CD14-positive monocyte (primary cell): ENCODE results near the gene GHRH. TPM values are rescaled to one million over a fixed set of nuclear protein-coding genes. Genes with fewer than 3 reads are reported as not detected.
A peak's percentile ranks its signal among the peaks of the same experiment; 100 is the strongest.

ENCODE experiments used
- DNase-seq, 3 donors: peaks; one replicate each; pipeline ENCODE4 v3.0.0-alpha.2; 2011 to 2022
- H2AFZ ChIP-seq: 2 replicates; pipeline ENCODE4 v1.6.0; 2012; ENCODE audit warnings: mild to moderate bottlenecking, low read depth, low read length, inconsistent platforms; ENCODE audit not compliant: insufficient read depth, poor library complexity, severe bottlenecking
- H3K27ac ChIP-seq, 2 donors: 1 replicate in 1 of 2; 2 replicates in 1 of 2; pipeline ENCODE4 v1.5.1; 2012 to 2013; ENCODE audit warnings: low read length in 2 of 2, control low read depth in 1 of 2, inconsistent platforms in 1 of 2, low read depth in 1 of 2, mild to moderate bottlenecking in 1 of 2
- H3K27me3 ChIP-seq, 2 donors: one replicate each; pipeline versions ENCODE4 v1.6.0 to v1.6.1; 2011 to 2013; ENCODE audit warnings: low read length in 2 of 2; ENCODE audit not compliant: control insufficient read depth in 2 of 2, insufficient read depth in 2 of 2
- H3K36me3 ChIP-seq, 2 donors: replicated peaks in 1 of 2; 1 replicate in 1 of 2; 2 replicates in 1 of 2; pipeline versions ENCODE4 v1.5.1 to v1.6.1; 2012 to 2013; ENCODE audit warnings: low read length in 2 of 2, control low read depth in 1 of 2, inconsistent platforms in 1 of 2, mild to moderate bottlenecking in 1 of 2; ENCODE audit not compliant: insufficient read depth in 2 of 2, control insufficient read depth in 1 of 2
- H3K4me1 ChIP-seq, 2 donors: 1 replicate in 1 of 2; 2 replicates in 1 of 2; pipeline versions ENCODE4 v1.5.1 to v1.6.1; 2012 to 2013; ENCODE audit warnings: low read length in 2 of 2, control low read depth in 1 of 2, inconsistent platforms in 1 of 2, mild to moderate bottlenecking in 1 of 2, moderate library complexity in 1 of 2; ENCODE audit not compliant: insufficient read depth in 2 of 2, control insufficient read depth in 1 of 2
- H3K4me2 ChIP-seq: replicated peaks from 2 replicates; pipeline ENCODE3; 2012; ENCODE audit warnings: low read length, moderate library complexity, mild to moderate bottlenecking; ENCODE audit not compliant: poor library complexity, severe bottlenecking; ENCODE audit errors: extremely low read depth
- H3K4me3 ChIP-seq, 3 experiments: fragments of 200-600 bp in 1 of 3; sonication (generic) in 1 of 3; replicated peaks in 1 of 3; 1 replicate in 2 of 3; 2 replicates in 1 of 3; pipeline ENCODE4 v1.5.1; 2011 to 2013; ENCODE audit warnings: low read length in 3 of 3, mild to moderate bottlenecking in 3 of 3, control low read depth in 2 of 3, low read depth in 2 of 3, inconsistent platforms in 1 of 3, moderate library complexity in 1 of 3
- H3K79me2 ChIP-seq: 2 replicates; pipeline ENCODE4 v1.6.0; 2012; ENCODE audit warnings: mild to moderate bottlenecking, control low read depth, inconsistent platforms, low read length, moderate library complexity; ENCODE audit not compliant: insufficient read depth
- H3K9ac ChIP-seq: 2 replicates; pipeline ENCODE4 v1.6.0; 2017; ENCODE audit warnings: low read length, mild to moderate bottlenecking; ENCODE audit not compliant: insufficient read depth, poor library complexity, severe bottlenecking
- H3K9me3 ChIP-seq, 2 donors: replicated peaks in 1 of 2; 1 replicate in 1 of 2; 2 replicates in 1 of 2; pipeline versions ENCODE4 v1.5.1 to v1.6.1; 2012 to 2013; ENCODE audit warnings: low read length in 2 of 2, control low read depth in 1 of 2; ENCODE audit not compliant: control insufficient read depth in 1 of 2, insufficient read depth in 1 of 2
- H4K20me1 ChIP-seq: 2 replicates; pipeline ENCODE4 v1.6.0; 2012; ENCODE audit warnings: mild to moderate bottlenecking, low read length, control low read depth, moderate library complexity; ENCODE audit not compliant: insufficient read depth
- H3K27ac Mint-ChIP-seq, 7 donors: one replicate each; pipeline ENCODE4 v1.8.0; 2020; ENCODE audit warnings: mild to moderate bottlenecking in 7 of 7, mixed read lengths in 7 of 7, moderate library complexity in 6 of 7, inconsistent platforms in 2 of 7
- H3K27me3 Mint-ChIP-seq, 3 donors: one replicate each; pipeline ENCODE4 v1.8.0; 2021 to 2022; ENCODE audit warnings: low read depth in 3 of 3, mild to moderate bottlenecking in 3 of 3, mixed read lengths in 3 of 3, moderate library complexity in 3 of 3, inconsistent platforms in 1 of 3
- H3K36me3 Mint-ChIP-seq, 2 donors: one replicate each; pipeline ENCODE4 v1.8.0; 2020; ENCODE audit warnings: mixed read lengths in 2 of 2, inconsistent platforms in 1 of 2, mild to moderate bottlenecking in 1 of 2
- H3K4me1 Mint-ChIP-seq: one replicate; pipeline ENCODE4 v1.8.0; 2020; ENCODE audit warnings: mild to moderate bottlenecking, mixed read lengths
- H3K4me3 Mint-ChIP-seq, 2 donors: one replicate each; pipeline ENCODE4 v1.8.0; 2020; ENCODE audit warnings: mild to moderate bottlenecking in 2 of 2, mixed read lengths in 2 of 2, moderate library complexity in 1 of 2
- H3K9me3 Mint-ChIP-seq, 7 donors: one replicate each; pipeline ENCODE4 v1.8.0; 2020 to 2022; ENCODE audit warnings: mixed read lengths in 7 of 7, mild to moderate bottlenecking in 6 of 7, moderate library complexity in 6 of 7, inconsistent platforms in 2 of 7
- WGBS: methylation state at CpG from one replicate; pipeline ENCODE4 v1.1.5; 2013; ENCODE audit warnings: missing lambda C conversion rate; ENCODE audit not compliant: insufficient coverage; 5-methylcytosine and 5-hydroxymethylcytosine counted together
- intact Hi-C, 2 donors: fragments of 100-400 bp; cut with micrococcal nuclease; formaldehyde crosslinking; loops; one replicate each; pipeline versions ENCODE4 v1.15.0 to v1.15.1; 2023
- polyA minus RNA-seq: library from RNA; depleted of rRNA, polyadenylated mRNA; stranded (reverse); fragments of >200 nt; gene quantifications from 2 replicates; pipeline ENCODE4 v1.2.3, GENCODE V29; 2012
- polyA plus RNA-seq, 3 donors: library from polyadenylated mRNA; depleted of rRNA in 1 of 3; unstranded in 2 of 3; stranded (reverse) in 1 of 3; fragments of 300-500 nt in 2 of 3; fragments of >200 nt in 1 of 3; fragmentation: Illumina TruSeq in 2 of 3; gene quantifications; 1 replicate in 2 of 3; 2 replicates in 1 of 3; pipeline ENCODE4 v1.2.3, GENCODE V29; 2012 to 2021
- total RNA-seq, 12 experiments: library from RNA in 1 of 12; stranded (reverse) in 1 of 12; fragments of 120-200 nt in 1 of 12; gene quantifications; one replicate each; pipeline ENCODE4 v1.2.4 and lab custom pipeline; 2013 to 2026; ENCODE audit warnings: mixed read lengths in 6 of 12, inconsistent platforms in 1 of 12
- TF ChIP-seq, protein P1 (sequence below): fragments of 200-600 bp; IDR thresholded peaks from one replicate; pipeline ENCODE4 v1.8.0; 2022; ENCODE audit warnings: antibody characterized with exemption, mild to moderate bottlenecking

Gene GHRH
- not detected for total RNA-seq (2013)
- polyA plus RNA-seq (not detected), polyA minus RNA-seq (not detected in 2 replicates), total RNA-seq (lab: John Stamatoyannopoulos, UW) (0 to 0.75 (median 0) reads per million in 11 experiments)

DNA sequence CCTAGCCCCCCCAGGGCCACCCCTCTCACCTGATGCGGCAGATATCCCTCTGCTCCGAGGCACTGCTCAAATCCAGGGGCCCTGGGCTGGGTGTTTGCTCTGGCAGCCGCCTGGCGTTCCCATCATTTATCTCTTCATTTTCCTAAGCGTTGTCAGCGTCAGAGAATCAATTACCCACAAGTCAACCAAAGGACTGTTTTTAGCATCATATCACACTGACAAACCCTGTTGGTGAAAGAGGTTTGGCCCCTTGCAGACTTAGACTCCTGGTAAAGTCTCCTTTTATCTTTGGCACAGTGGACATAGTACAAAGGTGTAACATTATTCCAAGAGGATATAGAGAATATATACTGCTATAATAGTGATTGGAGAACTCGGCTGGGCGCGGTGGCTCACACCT, at the start of gene GHRH:
Gene GHRH (minus strand): TSS at position 101 of the 400 bp plus-strand sequence. CDS start 4,925 bp downstream, outside the sequence.
- TF ChIP-seq, protein P1, sequence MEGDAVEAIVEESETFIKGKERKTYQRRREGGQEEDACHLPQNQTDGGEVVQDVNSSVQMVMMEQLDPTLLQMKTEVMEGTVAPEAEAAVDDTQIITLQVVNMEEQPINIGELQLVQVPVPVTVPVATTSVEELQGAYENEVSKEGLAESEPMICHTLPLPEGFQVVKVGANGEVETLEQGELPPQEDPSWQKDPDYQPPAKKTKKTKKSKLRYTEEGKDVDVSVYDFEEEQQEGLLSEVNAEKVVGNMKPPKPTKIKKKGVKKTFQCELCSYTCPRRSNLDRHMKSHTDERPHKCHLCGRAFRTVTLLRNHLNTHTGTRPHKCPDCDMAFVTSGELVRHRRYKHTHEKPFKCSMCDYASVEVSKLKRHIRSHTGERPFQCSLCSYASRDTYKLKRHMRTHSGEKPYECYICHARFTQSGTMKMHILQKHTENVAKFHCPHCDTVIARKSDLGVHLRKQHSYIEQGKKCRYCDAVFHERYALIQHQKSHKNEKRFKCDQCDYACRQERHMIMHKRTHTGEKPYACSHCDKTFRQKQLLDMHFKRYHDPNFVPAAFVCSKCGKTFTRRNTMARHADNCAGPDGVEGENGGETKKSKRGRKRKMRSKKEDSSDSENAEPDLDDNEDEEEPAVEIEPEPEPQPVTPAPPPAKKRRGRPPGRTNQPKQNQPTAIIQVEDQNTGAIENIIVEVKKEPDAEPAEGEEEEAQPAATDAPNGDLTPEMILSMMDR, result no peak
- H3K9me3 Mint-ChIP-seq, result peaks cover 0 to 5% (median 0%) of the 10 kb centered on the region in 7 donors
- H3K4me2 ChIP-seq, result no peak within 1 kb of the TSS

GRCh38 chr20:37310951-37311350, 49.3 kb upstream of the GHRH start:
- DNase-seq, result no peak

More for the DNA sequence above, at the start of gene GHRH:
- Mint-ChIP-seq H3K27ac (peak within 1 kb of the TSS in 2 of 7 donors; percentile 15 to 21), H3K4me1 (peaks cover 6% of the 10 kb centered on the region), H3K27me3 (peaks cover 0 to 4% (median 4%) of the 10 kb centered on the region in 3 donors), H3K4me3 (no peak within 1 kb of the TSS), H3K36me3 (no peaks in the 10 kb centered on the region)
- H3K9me3 ChIP-seq, result no peaks in the 10 kb centered on the region
- WGBS, result 98% methylated on average over 5 of the region's 9 CpGs
- intact Hi-C loops, result loop anchor here in 1 of 2 donors (10.0 kb wide), 1 partner anchor 263 kb away; the partner anchor contains the start of genes BLCAP and NNAT
- peaks cover 6% of the 10 kb centered on the region in 2 donors for H3K4me1 ChIP-seq
- no peaks in the 10 kb centered on the region for H3K36me3 ChIP-seq
- H3K79me2 ChIP-seq, result no peaks in the 10 kb centered on the region
- no peaks in the 10 kb centered on the region for H4K20me1 ChIP-seq
- no peak within 1 kb of the TSS for H3K9ac ChIP-seq
- H3K27ac ChIP-seq, result no peak within 1 kb of the TSS
- no peak within 1 kb of the TSS for H2AFZ ChIP-seq
- no peak within 1 kb of the TSS for H3K4me3 ChIP-seq
- no peaks in the 10 kb centered on the region for H3K27me3 ChIP-seq
- no peak for DNase-seq

More at GRCh38 chr20:37310951-37311350, 49.3 kb upstream of the GHRH start:
- Histone ChIP-seq H2AFZ (no peak overlapping the region), H3K36me3 (peaks cover 61 to 93% of the 10 kb centered on the region in 2 donors), H3K27ac (peak overlapping the region in 1 of 2 donors; percentile 23), H3K9me3 (no peaks in the 10 kb centered on the region), H3K9ac (no peak overlapping the region), H3K4me2 (no peak overlapping the region), H4K20me1 (peaks cover 21% of the 10 kb centered on the region), H3K79me2 (peaks cover 66% of the 10 kb centered on the region), H3K4me1 (peaks cover 11 to 12% of the 10 kb centered on the region in 2 donors), H3K4me3 (no peak overlapping the region), H3K27me3 (no peaks in the 10 kb centered on the region)
- TF ChIP-seq, protein P1, result no peak
- Mint-ChIP-seq H3K27me3 (no peaks in the 10 kb centered on the region), H3K4me3 (no peak overlapping the region), H3K36me3 (peaks cover 82 to 96% of the 10 kb centered on the region in 2 donors), H3K9me3 (peaks cover 0 to 2% (median 0%) of the 10 kb centered on the region in 7 donors), H3K27ac (peak overlapping the region in 4 of 7 donors; percentile 5 to 87 (median 60)), H3K4me1 (peaks cover 23% of the 10 kb centered on the region)
- 97% methylated on average over 11 of the region's 11 CpGs for WGBS
- intact Hi-C loops, result loop anchor here in 1 of 2 donors (10.0 kb wide), 1 partner anchor 74 kb away; no protein-coding TSS in a partner anchor
